Erythroblast (primary cell): ENCODE measurements around the gene GNS.
"Not testable (repeated sequence)": the region's sequence is repeated elsewhere in the genome, so short reads cannot be mapped to it uniquely, and the experiment has no call there.

Experiments
- GATA1 ChIP-seq: IDR thresholded peaks from 2 replicates; pipeline ENCODE4 v1.6.1; 2011; ENCODE audit warnings: low read depth, mild to moderate bottlenecking, control low read depth, low read length, moderate library complexity
- POLR2A ChIP-seq: IDR thresholded peaks from 2 replicates; pipeline ENCODE4 v1.6.1; 2011; ENCODE audit warnings: mild to moderate bottlenecking, low read length

- TF ChIP-seq POLR2A, GATA1: not testable (repeated sequence)
Observed at GRCh38 chr12:64690236-64690635, 69.0 kb downstream of the GNS start.
